EL (cell line): ENCODE results near the gene PTOV1.
"Not testable (repeated sequence)": the region's sequence is repeated elsewhere in the genome, so short reads cannot be mapped to it uniquely, and the experiment has no call there.

Experiments used
- DNase-seq: peaks from one replicate; pipeline ENCODE4 v3.0.0-alpha.2; 2016

The PTOV1 gene

DNA sequence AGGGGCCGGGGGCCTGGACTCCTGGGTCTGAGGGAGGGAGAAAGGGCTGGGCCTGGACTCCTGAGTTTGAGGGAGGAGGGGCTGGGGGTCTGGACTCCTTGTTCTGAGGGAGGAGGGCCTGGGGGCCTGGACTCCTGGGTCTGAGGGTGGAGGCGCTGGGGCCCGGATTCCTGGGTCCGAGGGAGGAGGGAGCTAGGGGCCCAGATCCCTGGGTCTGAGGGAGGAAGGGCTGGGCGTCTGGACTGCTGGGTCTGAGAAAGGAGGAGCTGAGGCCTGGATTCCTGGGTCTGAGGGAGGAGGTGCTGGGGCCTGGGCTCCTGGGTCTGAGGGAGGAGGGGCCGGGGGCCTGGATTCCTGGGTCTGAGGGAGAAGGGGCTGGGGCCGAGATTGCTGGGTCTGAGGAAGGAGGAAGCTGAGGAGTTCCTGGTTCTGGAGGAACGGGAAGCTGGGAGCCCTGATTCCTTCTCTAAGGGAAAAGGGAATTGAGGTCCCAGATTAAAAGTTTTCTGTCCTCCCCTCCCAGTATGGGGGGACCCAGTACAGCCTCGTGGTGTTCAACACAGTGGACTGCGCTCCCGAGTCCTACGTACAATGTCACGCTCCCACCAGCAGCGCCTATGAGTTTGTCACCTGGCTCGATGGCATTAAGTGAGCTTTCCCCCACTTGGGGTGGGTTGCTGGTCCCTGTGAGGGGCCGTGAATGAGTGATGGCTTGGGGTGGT is 32.1 kb upstream of the PTOV1 start:
- no peak for DNase-seq

DNA sequence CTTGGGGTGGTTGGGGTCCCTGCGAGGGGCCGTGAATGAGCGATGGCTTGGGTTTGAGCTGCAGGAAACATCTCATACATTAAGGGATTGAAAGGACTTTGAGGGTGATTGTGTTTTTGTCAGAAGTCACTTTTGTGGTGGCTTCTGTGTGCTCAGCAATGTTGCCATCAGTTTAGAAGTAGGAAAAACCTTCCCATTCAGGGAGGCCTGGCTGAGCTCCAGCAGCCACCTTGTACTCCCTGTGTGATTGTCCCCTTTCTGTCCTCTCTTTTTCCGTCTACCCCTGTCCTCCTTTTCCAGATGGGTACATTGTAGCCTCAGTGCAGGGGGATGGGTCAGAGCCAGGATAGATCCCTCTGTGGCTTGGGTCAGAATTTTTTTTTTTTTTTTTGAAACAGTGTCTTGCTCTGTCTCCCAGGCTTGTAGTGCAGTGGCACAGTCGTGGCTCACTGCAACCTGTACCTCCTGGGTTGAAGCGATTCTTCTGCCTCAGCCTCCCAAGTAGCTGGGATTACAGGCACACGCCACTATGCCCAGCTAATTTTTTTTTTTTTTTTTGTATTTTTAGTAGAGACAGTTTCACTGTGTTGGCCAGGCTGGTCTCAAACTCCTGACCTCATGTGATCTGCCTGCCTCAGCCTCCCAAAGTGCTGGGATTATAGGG is 31.4 kb upstream of the PTOV1 start:
- not testable (repeated sequence) for DNase-seq

DNA sequence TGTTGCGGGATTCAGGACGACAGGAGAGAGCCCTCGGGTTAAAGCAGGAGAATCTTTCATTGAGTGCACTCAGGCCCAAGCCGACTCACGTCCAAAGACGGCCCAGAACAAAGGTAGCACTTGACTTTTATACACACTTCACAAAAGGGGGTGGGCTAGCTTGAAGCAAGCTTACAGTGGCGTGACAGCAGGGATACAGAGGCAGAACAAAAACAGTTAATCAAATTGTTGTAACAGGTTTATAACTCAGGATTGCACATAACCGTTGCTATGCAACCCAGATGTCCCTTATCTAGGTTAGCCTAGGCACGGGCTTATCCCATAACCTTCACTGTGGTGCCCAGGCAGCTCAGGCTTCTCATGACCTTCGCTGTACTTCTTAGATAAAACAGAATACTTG is 30.8 kb upstream of the PTOV1 start:
- no peak for DNase-seq

DNA sequence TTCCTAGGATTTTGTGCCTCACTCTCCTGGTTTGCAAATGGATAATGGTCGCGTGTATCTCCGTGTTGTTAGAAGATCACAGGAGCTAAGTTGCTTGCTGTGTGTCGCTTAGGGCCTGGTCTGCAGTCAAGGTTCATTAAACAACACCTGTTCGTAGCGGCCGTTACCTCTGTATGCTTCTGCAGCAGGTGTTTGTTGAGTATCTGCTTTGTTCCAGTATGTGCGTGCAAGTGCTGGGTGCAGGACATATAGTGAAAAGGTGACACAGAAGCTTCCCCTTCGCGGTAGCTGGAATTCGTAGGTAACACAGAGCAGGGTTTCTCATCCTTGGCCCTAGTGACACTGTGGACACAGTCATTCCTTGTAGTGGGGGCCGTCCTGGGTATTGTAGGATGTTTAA is 27.5 kb upstream of the PTOV1 start:
- DNase-seq, result no peak

DNA sequence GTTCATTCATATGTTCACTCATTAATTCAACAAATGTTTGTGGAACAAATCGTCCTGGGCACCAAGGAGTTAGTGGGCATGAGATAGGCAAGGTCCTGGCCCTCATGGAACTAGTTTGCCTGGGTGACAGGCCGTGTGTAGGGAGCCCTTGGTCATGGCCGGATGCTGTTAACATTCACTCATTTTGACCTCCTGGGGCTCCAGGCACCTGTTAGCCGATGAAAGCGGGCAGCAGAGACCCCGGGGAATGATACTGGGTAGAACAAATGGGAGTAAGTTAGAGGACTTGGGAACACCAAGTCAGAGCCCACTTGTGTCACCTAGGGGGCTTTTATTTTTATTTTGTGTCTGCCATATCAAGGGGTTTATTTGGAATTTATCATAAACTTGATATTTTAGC is 26.3 kb upstream of the PTOV1 start:
- no peak for DNase-seq

DNA sequence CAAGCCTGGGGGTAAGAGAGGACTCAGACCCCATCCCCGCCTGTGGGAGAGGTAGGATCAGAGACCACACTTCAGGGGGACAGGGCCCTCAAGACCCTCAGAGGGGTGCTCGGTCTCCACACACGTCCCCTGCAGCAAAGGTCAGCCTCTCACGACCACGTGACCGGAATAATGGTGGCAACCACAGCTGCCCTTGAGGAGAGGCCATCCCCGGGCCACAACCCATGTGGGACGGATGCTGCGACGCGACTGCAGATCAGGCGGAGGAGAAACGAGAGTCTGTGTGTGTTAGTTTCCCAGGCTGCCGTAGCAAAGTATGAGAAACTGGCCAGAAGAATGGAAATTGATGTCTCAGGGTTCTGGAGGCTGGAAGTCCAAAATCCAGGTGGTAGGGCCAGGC is 23.9 kb upstream of the PTOV1 start:
- no peak for DNase-seq

DNA sequence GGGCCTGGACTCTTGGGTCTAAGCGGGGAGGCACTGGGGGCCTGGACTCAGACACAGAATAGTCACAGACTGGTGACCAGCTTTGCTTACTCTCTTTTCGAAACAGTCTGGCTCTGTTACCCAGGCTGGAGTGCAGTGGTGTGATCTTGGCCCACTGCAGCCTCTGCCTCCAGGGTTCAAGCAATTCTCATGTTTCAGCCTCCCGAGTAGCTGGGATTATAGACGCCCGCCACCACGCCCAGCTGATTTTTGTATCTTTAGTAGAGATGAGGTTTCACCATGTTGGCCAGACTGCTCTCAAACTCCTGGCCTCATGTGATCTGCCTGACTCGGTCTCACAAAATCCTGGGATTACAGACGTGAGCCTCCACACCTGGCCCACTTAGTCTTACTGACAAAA is 21.8 kb upstream of the PTOV1 start:
- DNase-seq, result no peak

DNA sequence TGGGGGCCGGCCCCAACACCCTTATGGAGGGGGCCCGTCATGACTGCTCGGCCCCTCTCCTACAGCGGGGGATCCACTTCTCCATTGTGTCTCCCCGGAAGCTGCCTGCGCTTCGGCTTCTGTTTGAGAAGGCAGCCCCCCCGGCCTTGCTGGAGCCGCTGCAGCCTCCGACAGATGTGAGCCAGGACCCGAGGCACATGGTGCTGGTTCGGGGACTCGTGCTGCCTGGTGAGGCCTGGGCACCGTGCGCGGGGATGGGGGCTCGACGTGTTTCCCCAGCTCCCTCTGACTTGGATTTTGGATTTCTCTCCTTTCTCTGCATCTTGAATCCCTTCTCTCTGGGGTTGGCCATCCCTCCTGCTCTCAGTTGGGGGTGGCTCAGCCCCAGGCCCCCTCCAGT is 21.2 kb upstream of the PTOV1 start:
- no peak for DNase-seq

DNA sequence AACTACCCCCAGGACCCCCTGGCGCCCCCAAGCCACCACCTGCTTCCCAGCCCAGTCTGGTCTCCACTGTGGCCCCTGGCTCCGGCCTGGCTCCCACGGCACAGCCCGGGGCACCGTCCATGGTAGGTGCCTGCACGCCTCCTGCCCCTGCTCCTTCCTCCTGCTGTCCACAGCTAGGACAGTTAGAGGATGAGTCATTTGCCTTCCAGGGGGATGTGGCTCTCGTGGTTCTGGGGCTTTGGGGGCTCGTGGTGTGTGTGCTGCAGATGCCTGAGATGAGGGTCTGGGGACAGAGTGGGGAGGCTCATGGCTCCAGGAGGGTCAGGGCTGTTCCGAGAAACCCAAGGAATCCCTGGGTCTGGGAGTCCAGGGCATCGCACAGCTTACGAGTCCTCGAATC is 20.2 kb upstream of the PTOV1 start:
- DNase-seq, result no peak

DNA sequence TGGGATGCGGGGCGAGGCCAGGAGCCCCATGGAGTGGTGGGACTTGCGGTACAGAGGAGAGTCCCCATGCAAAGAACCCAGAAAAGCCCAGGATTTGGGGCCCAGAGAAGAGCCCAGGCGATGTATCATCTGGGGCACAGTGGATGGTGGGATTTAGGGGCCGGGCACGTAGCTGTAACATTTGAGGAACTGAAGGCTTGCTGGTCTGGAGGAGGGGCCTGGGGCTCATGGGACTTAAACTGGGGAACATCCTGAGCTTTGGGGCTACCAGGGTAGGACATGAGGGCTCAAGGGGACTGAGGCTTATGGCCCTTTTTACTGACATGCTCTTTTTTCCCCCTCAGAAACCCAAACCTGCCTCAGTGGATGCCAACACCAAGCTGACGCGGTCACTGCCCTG is 19.4 kb upstream of the PTOV1 start:
- DNase-seq, result no peak

DNA sequence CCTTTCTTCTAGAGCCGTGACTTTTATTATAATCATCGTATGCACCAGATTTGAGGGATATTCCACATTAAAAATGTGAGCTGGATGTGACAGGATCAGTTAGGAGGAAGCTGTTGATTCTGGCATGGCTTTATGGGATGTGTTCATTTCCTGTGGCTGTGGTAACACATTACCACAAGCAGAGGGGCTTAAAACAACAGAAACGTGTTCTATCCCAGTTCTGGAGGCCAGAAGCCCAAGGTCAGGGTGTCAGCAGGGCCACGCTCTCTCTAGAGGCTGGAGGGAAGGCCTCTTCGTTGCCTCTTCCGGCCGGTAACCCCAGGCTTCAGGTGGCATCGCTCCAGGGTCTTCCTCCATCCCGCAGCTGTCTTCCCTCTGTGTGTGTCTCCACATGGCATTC is 18.4 kb upstream of the PTOV1 start:
- DNase-seq, result no peak

DNA sequence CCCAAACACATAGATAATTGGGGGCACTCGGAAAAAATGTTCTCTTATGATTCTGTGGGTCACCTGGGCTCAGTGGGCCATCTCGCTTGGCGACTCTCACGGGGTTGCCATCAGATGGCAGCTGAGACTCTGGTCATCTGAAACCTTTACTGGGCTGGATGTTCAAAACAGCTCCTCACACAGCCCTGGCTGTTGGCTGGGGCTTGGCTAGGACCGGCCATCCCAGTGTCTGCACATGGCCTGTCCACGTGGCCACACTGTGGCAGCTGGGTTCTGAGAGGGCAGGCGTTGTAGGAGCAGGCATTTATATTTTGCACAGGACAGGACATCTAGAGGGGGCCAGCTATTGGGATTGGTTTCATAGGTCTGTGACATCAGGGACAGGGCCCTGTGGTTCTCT is 17.4 kb upstream of the PTOV1 start:
- no peak for DNase-seq

DNA sequence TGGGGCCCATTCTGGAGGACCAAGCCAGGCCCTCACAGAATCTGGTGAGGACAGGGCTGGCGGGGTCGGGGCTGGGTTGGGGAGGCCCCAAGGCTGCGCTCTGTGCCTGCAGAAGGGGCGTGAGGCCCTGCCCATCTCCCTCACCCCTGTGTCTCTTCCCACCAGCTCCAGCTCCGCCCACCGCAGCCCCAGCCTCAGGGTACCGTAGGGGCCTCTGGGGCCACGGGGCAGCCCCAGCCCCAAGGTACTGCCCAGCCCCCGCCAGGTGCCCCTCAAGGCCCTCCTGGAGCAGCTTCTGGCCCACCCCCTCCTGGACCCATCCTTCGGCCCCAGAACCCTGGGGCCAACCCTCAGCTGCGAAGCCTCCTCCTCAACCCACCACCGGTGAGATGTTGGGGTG is 15.4 kb upstream of the PTOV1 start:
- no peak for DNase-seq

DNA sequence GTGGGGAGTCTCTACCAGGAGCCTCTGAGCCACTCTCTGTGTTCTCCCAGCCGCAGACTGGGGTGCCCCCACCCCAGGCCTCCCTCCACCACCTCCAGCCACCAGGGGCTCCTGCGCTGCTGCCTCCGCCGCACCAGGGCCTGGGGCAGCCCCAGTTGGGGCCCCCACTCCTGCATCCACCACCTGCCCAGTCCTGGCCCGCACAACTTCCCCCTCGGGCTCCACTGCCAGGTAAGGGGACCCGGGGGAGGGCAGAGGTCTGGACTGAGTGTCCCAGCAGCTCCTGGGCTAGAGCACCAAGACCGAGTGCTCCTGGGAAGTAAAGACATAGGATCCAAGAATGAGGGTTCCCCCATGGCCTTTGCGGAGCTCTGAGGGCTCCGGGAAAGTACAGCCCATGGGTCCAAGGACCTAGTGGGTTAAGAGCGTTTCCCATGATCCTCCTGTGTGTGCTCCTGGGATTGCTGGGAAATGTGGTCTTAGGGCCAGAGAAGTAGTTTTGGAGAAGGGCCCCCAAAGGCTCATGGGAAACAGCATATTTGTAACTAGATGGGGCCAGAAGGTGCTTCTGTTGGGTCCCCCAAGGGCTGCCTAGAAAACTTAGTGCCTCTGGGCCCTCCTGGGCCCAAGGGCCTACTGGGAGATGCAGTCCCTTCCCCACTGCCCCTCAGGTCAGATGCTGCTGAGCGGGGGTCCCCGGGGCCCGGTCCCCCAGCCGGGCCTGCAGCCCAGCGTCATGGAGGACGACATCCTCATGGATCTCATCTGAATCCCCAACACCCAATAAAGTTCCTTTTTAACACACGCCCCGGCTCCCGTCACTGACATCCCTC is 14.6 kb upstream of the PTOV1 start:
- no peak for DNase-seq

DNA sequence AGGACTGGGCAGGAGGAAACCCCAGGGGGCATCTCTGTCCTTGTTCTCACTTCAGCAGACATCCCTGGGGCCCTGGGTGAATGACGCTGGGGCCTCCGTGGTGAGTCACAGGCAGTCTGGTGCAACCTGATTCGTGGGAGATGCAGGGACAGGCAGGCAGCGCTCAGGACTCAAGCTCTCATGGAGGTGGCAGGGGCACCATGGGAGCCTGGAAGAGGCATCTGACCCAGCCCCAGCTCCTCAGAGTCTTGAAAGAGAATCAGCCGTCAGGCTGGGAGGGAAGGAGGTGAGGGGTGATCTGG is 14.0 kb upstream of the PTOV1 start:
- DNase-seq, result no peak

DNA sequence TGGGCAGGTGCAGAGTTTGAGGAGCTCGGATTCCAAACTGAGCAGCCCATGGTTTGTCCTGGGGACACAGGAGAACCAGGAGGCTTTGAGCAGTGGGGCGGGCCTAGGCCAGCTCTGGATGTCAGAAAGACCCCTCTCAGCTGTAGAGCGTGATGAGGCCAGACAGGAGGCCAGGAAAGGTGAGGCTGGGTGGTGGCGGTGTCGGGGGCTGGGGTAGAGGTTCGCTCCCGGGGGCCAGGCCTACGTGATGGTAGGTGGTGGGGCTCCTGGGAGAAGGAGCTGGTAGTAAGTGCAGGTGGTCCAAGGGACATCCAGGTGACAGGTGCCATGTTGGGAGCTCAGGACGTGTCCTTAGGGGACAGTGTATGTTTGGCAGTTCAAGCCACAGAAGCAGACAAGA is 13.5 kb upstream of the PTOV1 start:
- no peak for DNase-seq

DNA sequence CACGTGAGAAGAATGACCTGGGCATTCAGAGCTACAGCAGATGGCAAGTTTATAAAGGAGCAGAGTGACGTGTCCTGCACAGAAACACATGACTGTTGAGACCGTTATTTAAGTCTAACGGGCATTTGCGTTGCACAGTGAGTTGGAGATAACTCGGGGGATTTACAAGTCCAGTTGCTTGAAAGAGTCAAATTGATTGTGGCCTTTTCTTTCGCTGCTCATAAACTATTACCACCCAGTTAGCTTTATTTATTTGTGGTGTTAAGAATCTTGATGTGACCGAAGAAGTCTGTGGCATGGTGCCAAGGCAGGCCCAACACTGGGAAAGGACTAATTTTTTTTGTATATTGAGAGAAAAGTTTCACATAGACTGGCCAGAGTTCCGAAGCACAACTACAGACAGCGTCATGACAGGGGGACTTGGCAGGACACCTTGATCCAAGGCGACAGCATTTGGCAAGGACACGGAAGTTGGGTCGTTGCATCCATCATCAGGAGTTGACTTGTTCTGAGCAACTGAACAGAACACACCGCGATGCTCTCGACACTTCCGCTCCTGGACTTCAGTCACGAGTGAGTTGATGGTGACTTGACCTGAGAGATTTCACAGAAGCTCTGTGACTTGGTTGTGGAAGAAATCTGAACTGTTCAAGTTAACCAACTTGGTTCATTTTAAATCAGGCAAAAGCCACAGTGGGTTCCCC is 11.9 kb upstream of the PTOV1 start:
- no peak for DNase-seq

DNA sequence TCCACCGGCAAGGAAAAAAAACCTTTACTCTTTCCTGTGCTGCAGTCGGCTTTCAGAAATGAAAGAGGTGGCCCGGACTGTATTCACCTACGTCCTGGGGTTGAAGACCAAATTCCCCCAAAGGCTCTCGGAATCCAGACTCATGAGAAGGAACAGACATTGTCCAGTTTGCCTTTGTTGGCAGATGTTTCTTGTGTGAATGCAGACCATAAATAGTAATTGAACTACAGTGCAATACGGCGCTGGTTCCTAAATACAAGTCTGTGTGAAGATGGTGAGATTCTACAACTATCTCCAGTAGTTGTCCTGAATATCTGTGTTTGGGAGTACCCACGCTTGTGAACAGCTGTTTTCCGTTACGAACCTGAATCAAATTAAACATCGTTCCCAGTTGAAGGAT is 11.2 kb upstream of the PTOV1 start:
- no peak for DNase-seq

DNA sequence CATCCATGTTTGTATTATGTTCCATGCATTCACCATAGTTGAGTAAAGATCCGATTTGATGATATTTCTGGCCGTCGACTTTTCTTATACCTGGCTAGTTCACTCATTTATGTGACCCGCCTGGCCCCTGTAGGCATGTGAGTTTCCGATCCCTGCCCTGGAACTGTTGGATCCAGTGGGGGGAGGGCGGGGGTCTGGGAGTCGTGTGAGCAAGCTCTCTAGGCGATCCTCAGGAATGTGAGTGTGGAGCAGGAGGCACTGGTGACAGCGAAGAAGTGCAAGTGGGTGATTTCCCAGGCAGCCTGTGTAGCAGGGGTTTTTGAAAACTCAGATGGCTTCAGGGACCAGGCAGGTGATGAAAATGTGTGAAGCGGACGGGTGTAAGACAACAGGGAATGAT is 10.6 kb upstream of the PTOV1 start:
- no peak for DNase-seq

DNA sequence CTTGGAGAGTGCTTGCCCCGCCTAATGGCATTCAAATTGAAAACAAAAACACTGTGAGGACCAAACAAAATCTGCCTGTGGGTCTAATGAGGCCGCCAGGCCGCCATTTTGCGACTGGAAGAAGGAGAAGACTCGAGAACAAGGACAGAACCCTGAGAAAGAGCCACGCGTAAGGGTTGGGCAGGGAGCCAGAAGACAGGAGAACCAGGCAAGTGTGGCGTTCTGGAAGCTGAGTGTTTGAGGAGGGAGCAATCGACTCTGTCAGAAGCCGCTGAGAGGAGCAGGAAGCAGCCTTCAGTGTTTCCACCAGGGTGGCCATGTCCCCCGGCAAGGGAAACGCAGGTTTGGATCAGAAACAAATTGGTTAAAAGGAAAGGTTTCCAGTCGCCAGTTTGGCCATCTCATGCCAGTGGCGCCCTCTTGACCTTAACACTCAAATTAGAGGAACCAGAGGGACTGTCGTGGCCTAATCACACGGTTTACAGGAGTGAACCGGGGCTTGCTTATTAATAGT is 10.2 kb upstream of the PTOV1 start:
- no peak for DNase-seq

DNA sequence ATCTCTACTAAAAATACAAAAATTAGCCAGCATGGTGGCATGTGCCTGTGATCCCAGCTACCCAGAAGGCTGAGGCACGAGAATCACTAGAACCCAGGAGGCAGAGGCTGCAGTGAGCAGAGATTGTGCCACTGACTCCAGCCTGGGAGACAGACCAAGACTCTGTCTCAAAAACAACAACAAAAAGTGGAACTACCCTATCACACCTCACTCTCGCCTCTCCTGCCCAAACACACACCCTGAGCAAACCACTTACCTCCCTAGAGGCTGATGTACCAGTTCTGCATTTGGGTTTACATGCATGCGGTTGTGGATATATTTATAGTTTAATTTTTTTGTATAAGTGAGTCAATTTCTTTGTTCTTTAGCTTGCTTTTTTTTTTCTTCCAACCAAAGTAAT is 7.7 kb upstream of the PTOV1 start:
- DNase-seq, result no peak

DNA sequence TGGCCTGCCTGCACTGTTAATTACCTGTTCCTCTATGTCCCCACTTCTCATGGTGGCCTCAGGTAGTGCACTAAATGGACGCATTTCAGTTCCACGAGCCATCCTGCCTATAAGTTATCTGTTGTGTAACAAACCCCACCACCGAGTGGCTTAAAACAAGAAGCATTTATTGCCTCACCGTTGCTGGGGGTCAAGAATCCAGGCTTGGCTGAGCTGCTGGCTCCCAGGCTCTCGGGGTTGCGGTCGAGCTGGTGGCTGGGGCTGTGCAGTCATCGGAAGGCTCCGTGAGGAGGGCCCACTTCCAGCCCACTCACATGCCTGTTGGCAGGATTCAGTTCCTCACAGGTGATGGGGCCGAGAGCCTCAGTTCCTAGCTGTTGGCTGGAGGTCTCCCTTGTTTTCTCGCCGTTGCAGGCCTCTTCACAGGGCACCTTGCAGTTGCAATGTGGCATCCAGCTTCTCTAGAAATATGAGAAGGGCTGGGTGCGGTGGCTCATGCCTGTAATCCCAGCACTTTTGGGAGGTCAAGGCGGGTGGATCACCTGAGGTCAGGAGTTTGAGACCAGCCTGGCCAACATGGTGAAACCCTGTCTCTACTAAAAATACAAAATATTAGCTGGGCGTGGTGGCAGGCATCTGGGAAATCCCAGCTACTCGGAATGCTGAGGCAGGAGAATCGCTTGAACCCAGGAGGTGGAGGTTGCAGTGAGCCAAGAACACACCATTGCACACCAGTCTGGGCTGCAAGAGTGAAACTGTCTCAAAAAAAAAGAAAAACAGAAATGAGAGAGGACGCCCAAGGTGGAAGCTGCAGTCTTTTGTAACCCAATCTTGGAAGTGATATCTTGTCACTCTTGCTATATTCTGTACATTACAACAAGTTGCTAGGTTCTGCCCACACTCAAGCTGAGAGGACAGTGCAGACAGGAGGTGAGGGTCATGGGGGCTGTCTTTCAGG is 6.5 kb upstream of the PTOV1 start:
- no peak for DNase-seq
